GM13977 (cell line): ENCODE data around the gene ABHD1.
"Not testable (repeated sequence)": the region's sequence is repeated elsewhere in the genome, so short reads cannot be mapped to it uniquely, and the experiment has no call there.

Experiments used
- DNase-seq: peaks from one replicate; pipeline ENCODE4 v3.0.0; 2012; ENCODE audit warnings: low spot score
- CTCF ChIP-seq: IDR thresholded peaks from 2 replicates; pipeline ENCODE4 v1.5.1; 2012; ENCODE audit warnings: mild to moderate bottlenecking, control low read depth; ENCODE audit not compliant: insufficient read depth; ENCODE audit errors: extremely low read depth, missing control alignments
- in situ Hi-C: fragments of 300-500 bp; cut with MboI; formaldehyde crosslinking; loops from one replicate; pipeline ENCODE4 v1.12.0; 2022; ENCODE audit warnings: low sequenced_read_pairs, low pct_unique_long_range_greater_than_20kb, mixed read lengths, inconsistent platforms; ENCODE audit not compliant: unreplicated experiment

The ABHD1 gene

GRCh38 chr2:27174638-27175037 lies 51.0 kb downstream of the ABHD1 start:
- no peak for TF ChIP-seq CTCF
- in situ Hi-C loops = loop anchor here (25.0 kb wide), 1 partner anchor 212 kb away; the partner anchor contains the start of gene MAPRE3
- no peak for DNase-seq

GRCh38 chr2:27175330-27175729 lies 51.7 kb downstream of the ABHD1 start:
- in situ Hi-C loops = loop anchor here (25.0 kb wide), 1 partner anchor 213 kb away; the partner anchor contains the start of gene MAPRE3
- no peak for TF ChIP-seq CTCF
- no peak for DNase-seq

GRCh38 chr2:27175781-27176180 lies 52.2 kb downstream of the ABHD1 start:
- in situ Hi-C loops = loop anchor here (25.0 kb wide), 1 partner anchor 213 kb away; the partner anchor contains the start of gene MAPRE3

GRCh38 chr2:27177441-27178351 lies 54.1 kb downstream of the ABHD1 start:
- in situ Hi-C loops = loop anchor here (25.0 kb wide), 1 partner anchor 215 kb away; the partner anchor contains the start of gene MAPRE3
- no peak for TF ChIP-seq CTCF
- DNase-seq = no peak

More at GRCh38 chr2:27175781-27176180, 52.2 kb downstream of the ABHD1 start:
- DNase-seq = not testable (repeated sequence)

- DNase-seq = no peak
- in situ Hi-C loops = loop anchor here (25.0 kb wide), 1 partner anchor 216 kb away; the partner anchor contains the start of gene MAPRE3
- no peak for TF ChIP-seq CTCF
Measured at GRCh38 chr2:27178469-27178868, 54.9 kb downstream of the ABHD1 start.

GRCh38 chr2:27179344-27180000 lies 55.9 kb downstream of the ABHD1 start:
- DNase-seq = no peak
- in situ Hi-C loops = loop anchor here (25.0 kb wide), 1 partner anchor 217 kb away; the partner anchor contains the start of gene MAPRE3

More at GRCh38 chr2:27179344-27180000, 55.9 kb downstream of the ABHD1 start:
- no peak for TF ChIP-seq CTCF
